ENCODE measurements around the gene LRRC63.
"Not testable (repeated sequence)": the region's sequence is repeated elsewhere in the genome, so short reads cannot be mapped to it uniquely, and the experiment has no call there.

LRRC63 gene

GRCh38 chr13:46206143-46206542 is 5.6 kb upstream of the LRRC63 start:
- H3K23ac ChIP-seq (ENCODE audit: low read length), result no peak overlapping the region
- H2BK120ac ChIP-seq (ENCODE audit: low read depth, low read length), result no peak overlapping the region
- no peaks in the 10 kb centered on the region for H3K79me1 ChIP-seq (ENCODE audit: low read length)
- no CpG with 5 or more reads among the region's 1 CpG for WGBS (ENCODE audit: extremely low coverage, insufficient coverage, low lambda C conversion rate)
- H4K5ac ChIP-seq (ENCODE audit: low read length), result no peak overlapping the region
- no peak overlapping the region for H2BK15ac ChIP-seq (replicated peaks; ENCODE audit: low read depth)
- no peak overlapping the region for H3K4me2 ChIP-seq (ENCODE audit: low read length)
- no peaks in the 10 kb centered on the region for H3K79me2 ChIP-seq (ENCODE audit: control insufficient read depth, insufficient read depth, low read length)
- H3K9ac ChIP-seq (ENCODE audit: low read length), result no peak overlapping the region
- H3K4me3 ChIP-seq (ENCODE audit: low read length), result no peak overlapping the region
- H3K4me1 ChIP-seq (ENCODE audit: control insufficient read depth, low read depth, low read length), result peaks cover 2% of the 10 kb centered on the region
- no peak overlapping the region for H3K27ac ChIP-seq (ENCODE audit: low read depth, low read length)
- no peak overlapping the region for H3K56ac ChIP-seq (ENCODE audit: low read length)
- H3K36me3 ChIP-seq (ENCODE audit: control insufficient read depth, insufficient read depth, low read length), result no peaks in the 10 kb centered on the region
- no peak overlapping the region for H2BK5ac ChIP-seq (ENCODE audit: low read length)
- no peak overlapping the region for H2AK5ac ChIP-seq (ENCODE audit: low read length)
- no peak overlapping the region for H4K8ac ChIP-seq (ENCODE audit: low read depth, low read length)
- no peak overlapping the region for H3K4ac ChIP-seq (ENCODE audit: low read depth, low read length)
- no peaks in the 10 kb centered on the region for H3K27me3 ChIP-seq (ENCODE audit: insufficient read depth, low read length, poor library complexity)
- no peak for DNase-seq
- no peak overlapping the region for H3K18ac ChIP-seq (ENCODE audit: low read length)

- no peak overlapping the region for H4K5ac ChIP-seq (ENCODE audit: low read length)
- H3K4ac ChIP-seq (ENCODE audit: low read depth, low read length), result no peak overlapping the region
- no CpG with 5 or more reads among the region's 7 CpGs for WGBS (ENCODE audit: extremely low coverage, insufficient coverage, low lambda C conversion rate)
- no peak overlapping the region for H3K18ac ChIP-seq (ENCODE audit: low read length)
- no peak overlapping the region for H3K4me3 ChIP-seq (ENCODE audit: low read length)
- H3K4me1 ChIP-seq (ENCODE audit: control insufficient read depth, low read depth, low read length), result peaks cover 2% of the 10 kb centered on the region
- H3K9ac ChIP-seq (ENCODE audit: low read length), result no peak overlapping the region
- no peak overlapping the region for H3K27ac ChIP-seq (ENCODE audit: low read depth, low read length)
- H2BK15ac ChIP-seq (replicated peaks; ENCODE audit: low read depth), result no peak overlapping the region
- H3K27me3 ChIP-seq (ENCODE audit: insufficient read depth, low read length, poor library complexity), result no peaks in the 10 kb centered on the region
- H2BK120ac ChIP-seq (ENCODE audit: low read depth, low read length), result no peak overlapping the region
- no peaks in the 10 kb centered on the region for H3K79me1 ChIP-seq (ENCODE audit: low read length)
- no peaks in the 10 kb centered on the region for H3K36me3 ChIP-seq (ENCODE audit: control insufficient read depth, insufficient read depth, low read length)
- H3K4me2 ChIP-seq (ENCODE audit: low read length), result no peak overlapping the region
- no peak overlapping the region for H4K8ac ChIP-seq (ENCODE audit: low read depth, low read length)
- H2BK5ac ChIP-seq (ENCODE audit: low read length), result no peak overlapping the region
- H3K56ac ChIP-seq (ENCODE audit: low read length), result no peak overlapping the region
- H2AK5ac ChIP-seq (ENCODE audit: low read length), result no peak overlapping the region
- no peaks in the 10 kb centered on the region for H3K79me2 ChIP-seq (ENCODE audit: control insufficient read depth, insufficient read depth, low read length)
- H3K23ac ChIP-seq (ENCODE audit: low read length), result no peak overlapping the region
- DNase-seq, result no peak
These were observed 3.9 kb upstream of the LRRC63 start for GRCh38 chr13:46207828-46208227.

- H4K5ac ChIP-seq (ENCODE audit: low read length), result no peak overlapping the region
These were observed 1.2 kb upstream of the LRRC63 start for GRCh38 chr13:46210362-46211083.

GRCh38 chr13:46211116-46211482 is 629 bp upstream of the LRRC63 start:
- Histone ChIP-seq H3K27me3 (ENCODE audit: insufficient read depth, low read length, poor library complexity) (no peaks in the 10 kb centered on the region), H3K79me1 (ENCODE audit: low read length) (no peaks in the 10 kb centered on the region), H3K36me3 (ENCODE audit: control insufficient read depth, insufficient read depth, low read length) (no peaks in the 10 kb centered on the region), H3K18ac (ENCODE audit: low read length) (no peak overlapping the region), H3K56ac (ENCODE audit: low read length) (peak overlapping the region; percentile 45), H3K9ac (ENCODE audit: low read length) (peak overlapping the region; percentile 63), H3K79me2 (ENCODE audit: control insufficient read depth, insufficient read depth, low read length) (no peaks in the 10 kb centered on the region), H4K5ac (ENCODE audit: low read length) (no peak overlapping the region), H2AK5ac (ENCODE audit: low read length) (no peak overlapping the region), H3K4me2 (ENCODE audit: low read length) (peak overlapping the region; percentile 38), H3K27ac (ENCODE audit: low read depth, low read length) (no peak overlapping the region), H3K4me1 (ENCODE audit: control insufficient read depth, low read depth, low read length) (peaks cover 2% of the 10 kb centered on the region), H3K23ac (ENCODE audit: low read length) (no peak overlapping the region), H3K4ac (ENCODE audit: low read depth, low read length) (no peak overlapping the region), H2BK5ac (ENCODE audit: low read length) (no peak overlapping the region), H2BK15ac (replicated peaks; ENCODE audit: low read depth) (no peak overlapping the region), H3K4me3 (ENCODE audit: low read length) (no peak overlapping the region), H2BK120ac (ENCODE audit: low read depth, low read length) (no peak overlapping the region), H4K8ac (ENCODE audit: low read depth, low read length) (no peak overlapping the region)
- no CpG with 5 or more reads among the region's 9 CpGs for WGBS (ENCODE audit: extremely low coverage, insufficient coverage, low lambda C conversion rate)
- peak; percentile 8 for DNase-seq

More at GRCh38 chr13:46210362-46211083, 1.2 kb upstream of the LRRC63 start:
- no peak for DNase-seq
- Histone ChIP-seq H4K8ac (ENCODE audit: low read depth, low read length) (no peak overlapping the region), H3K27ac (ENCODE audit: low read depth, low read length) (no peak overlapping the region), H3K18ac (ENCODE audit: low read length) (no peak overlapping the region), H2BK15ac (replicated peaks; ENCODE audit: low read depth) (no peak overlapping the region), H3K4me3 (ENCODE audit: low read length) (no peak overlapping the region), H3K79me2 (ENCODE audit: control insufficient read depth, insufficient read depth, low read length) (no peaks in the 10 kb centered on the region), H2BK120ac (ENCODE audit: low read depth, low read length) (no peak overlapping the region), H3K27me3 (ENCODE audit: insufficient read depth, low read length, poor library complexity) (no peaks in the 10 kb centered on the region), H2BK5ac (ENCODE audit: low read length) (no peak overlapping the region), H2AK5ac (ENCODE audit: low read length) (no peak overlapping the region), H3K36me3 (ENCODE audit: control insufficient read depth, insufficient read depth, low read length) (no peaks in the 10 kb centered on the region), H3K4me2 (ENCODE audit: low read length) (no peak overlapping the region), H3K4me1 (ENCODE audit: control insufficient read depth, low read depth, low read length) (peaks cover 2% of the 10 kb centered on the region), H3K56ac (ENCODE audit: low read length) (no peak overlapping the region), H3K9ac (ENCODE audit: low read length) (no peak overlapping the region), H3K23ac (ENCODE audit: low read length) (no peak overlapping the region), H3K4ac (ENCODE audit: low read depth, low read length) (no peak overlapping the region), H3K79me1 (ENCODE audit: low read length) (no peaks in the 10 kb centered on the region)
- 100% methylated on average over 1 of the region's 6 CpGs for WGBS (ENCODE audit: extremely low coverage, insufficient coverage, low lambda C conversion rate)

GRCh38 chr13:46213242-46213641 is 1.5 kb downstream of the LRRC63 start:
- peaks cover 1% of the 10 kb centered on the region for H3K4me1 ChIP-seq (ENCODE audit: control insufficient read depth, low read depth, low read length)
- H3K36me3 ChIP-seq (ENCODE audit: control insufficient read depth, insufficient read depth, low read length), result no peaks in the 10 kb centered on the region
- no peaks in the 10 kb centered on the region for H3K79me1 ChIP-seq (ENCODE audit: low read length)
- no peak overlapping the region for H3K9ac ChIP-seq (ENCODE audit: low read length)
- no peak overlapping the region for H3K56ac ChIP-seq (ENCODE audit: low read length)
- H4K5ac ChIP-seq (ENCODE audit: low read length), result no peak overlapping the region
- no peak overlapping the region for H3K4me3 ChIP-seq (ENCODE audit: low read length)
- no peak overlapping the region for H2BK120ac ChIP-seq (ENCODE audit: low read depth, low read length)
- no peak overlapping the region for H3K4ac ChIP-seq (ENCODE audit: low read depth, low read length)
- no peak overlapping the region for H3K4me2 ChIP-seq (ENCODE audit: low read length)
- no peak overlapping the region for H3K27ac ChIP-seq (ENCODE audit: low read depth, low read length)
- H2AK5ac ChIP-seq (ENCODE audit: low read length), result no peak overlapping the region
- no peak overlapping the region for H3K18ac ChIP-seq (ENCODE audit: low read length)
- H3K79me2 ChIP-seq (ENCODE audit: control insufficient read depth, insufficient read depth, low read length), result no peaks in the 10 kb centered on the region
- no peak overlapping the region for H2BK15ac ChIP-seq (replicated peaks; ENCODE audit: low read depth)
- H3K23ac ChIP-seq (ENCODE audit: low read length), result no peak overlapping the region
- no CpG with 5 or more reads among the region's 3 CpGs for WGBS (ENCODE audit: extremely low coverage, insufficient coverage, low lambda C conversion rate)
- H4K8ac ChIP-seq (ENCODE audit: low read depth, low read length), result no peak overlapping the region
- no peaks in the 10 kb centered on the region for H3K27me3 ChIP-seq (ENCODE audit: insufficient read depth, low read length, poor library complexity)
- H2BK5ac ChIP-seq (ENCODE audit: low read length), result no peak overlapping the region
- no peak for DNase-seq

- H2BK120ac ChIP-seq (ENCODE audit: low read depth, low read length); H3K36me3 ChIP-seq (ENCODE audit: control insufficient read depth, insufficient read depth, low read length); H3K18ac ChIP-seq (ENCODE audit: low read length); H3K9ac ChIP-seq (ENCODE audit: low read length); H3K4me3 ChIP-seq (ENCODE audit: low read length); DNase-seq; H3K79me1 ChIP-seq (ENCODE audit: low read length); H3K23ac ChIP-seq (ENCODE audit: low read length); H2BK5ac ChIP-seq (ENCODE audit: low read length); H3K56ac ChIP-seq (ENCODE audit: low read length); H3K4me2 ChIP-seq (ENCODE audit: low read length); H3K4ac ChIP-seq (ENCODE audit: low read depth, low read length); H2BK15ac ChIP-seq (replicated peaks; ENCODE audit: low read depth); H3K27me3 ChIP-seq (ENCODE audit: insufficient read depth, low read length, poor library complexity); H3K27ac ChIP-seq (ENCODE audit: low read depth, low read length); H4K8ac ChIP-seq (ENCODE audit: low read depth, low read length); H4K5ac ChIP-seq (ENCODE audit: low read length); H2AK5ac ChIP-seq (ENCODE audit: low read length); H3K4me1 ChIP-seq (ENCODE audit: control insufficient read depth, low read depth, low read length); H3K79me2 ChIP-seq (ENCODE audit: control insufficient read depth, insufficient read depth, low read length): not testable (repeated sequence)
- no CpG with 5 or more reads among the region's 1 CpG for WGBS (ENCODE audit: extremely low coverage, insufficient coverage, low lambda C conversion rate)
These were observed 3.0 kb downstream of the LRRC63 start for GRCh38 chr13:46214741-46215140.

Measured in mesendoderm (in vitro differentiated cells).